ENCODE data around the gene CDH22.

- TF ChIP-seq CTCF (IDR thresholded peaks at IDR 0.05) = no peak
- TF ChIP-seq EZH2 (IDR thresholded peaks at IDR 0.05; ENCODE audit: borderline replicate concordance, insufficient read depth, low read depth, low read length, poor library complexity, severe bottlenecking) = no peak
These were observed 14.3 kb upstream of the CDH22 start for GRCh38 chr20:46322641-46323040.
